H9 (cell line): ENCODE measurements around the gene OSBPL2. TPM values are rescaled to one million over a fixed set of nuclear protein-coding genes. Genes with fewer than 3 reads are reported as not detected.

ENCODE experiments used
- DNase-seq: peaks from one replicate; pipeline ENCODE4 v3.0.0-alpha.2; 2017
- H2AFZ ChIP-seq: one replicate; pipeline ENCODE4 v1.6.1; 2013; ENCODE audit warnings: mild to moderate bottlenecking, low read length, control low read depth, moderate library complexity
- H2AK5ac ChIP-seq: 2 replicates; pipeline ENCODE4 v1.6.1; 2013; ENCODE audit warnings: low read length, control low read depth, mixed read lengths; ENCODE audit not compliant: insufficient read length
- H2BK120ac ChIP-seq: one replicate; pipeline ENCODE4 v1.6.1; 2013; ENCODE audit warnings: low read depth, mild to moderate bottlenecking, low read length, control low read depth, inconsistent platforms; ENCODE audit not compliant: poor library complexity, severe bottlenecking
- H2BK12ac ChIP-seq: 2 replicates; pipeline ENCODE4 v1.6.1; 2013; ENCODE audit warnings: low read length, control low read depth, mixed read lengths, low read depth; ENCODE audit not compliant: insufficient read length
- H2BK15ac ChIP-seq: 2 replicates; pipeline ENCODE4 v1.6.1; 2013; ENCODE audit warnings: low read depth, low read length, control low read depth
- H2BK20ac ChIP-seq: one replicate; pipeline ENCODE4 v1.6.1; 2013; ENCODE audit warnings: low read depth, mild to moderate bottlenecking, low read length, control low read depth, inconsistent platforms; ENCODE audit not compliant: poor library complexity, severe bottlenecking
- H2BK5ac ChIP-seq: 2 replicates; pipeline ENCODE4 v1.6.1; 2013; ENCODE audit warnings: low read length, control low read depth, mixed read lengths; ENCODE audit not compliant: insufficient read length
- H3K14ac ChIP-seq: 2 replicates; pipeline ENCODE4 v1.6.1; 2013; ENCODE audit warnings: low read length, control low read depth; ENCODE audit not compliant: insufficient read depth
- H3K18ac ChIP-seq: 2 replicates; pipeline ENCODE4 v1.6.1; 2013; ENCODE audit warnings: low read depth, mild to moderate bottlenecking, mixed read lengths, low read length, control low read depth; ENCODE audit not compliant: insufficient read length
- H3K23ac ChIP-seq: 2 replicates; pipeline ENCODE4 v1.6.1; 2013; ENCODE audit warnings: low read length, control low read depth, mixed read lengths, low read depth; ENCODE audit not compliant: insufficient read length
- H3K23me2 ChIP-seq: 2 replicates; pipeline ENCODE4 v1.6.1; 2013; ENCODE audit warnings: low read depth, mild to moderate bottlenecking, mixed read lengths, low read length, control low read depth; ENCODE audit not compliant: insufficient read length, poor library complexity, severe bottlenecking
- H3K27ac ChIP-seq: 2 replicates; pipeline ENCODE4 v1.5.1; 2013; ENCODE audit warnings: low read length, control low read depth, mixed read lengths, low read depth; ENCODE audit not compliant: insufficient read length
- H3K27me3 ChIP-seq: 2 replicates; pipeline ENCODE4 v1.6.1; 2013; ENCODE audit warnings: low read length, control low read depth, inconsistent platforms; ENCODE audit not compliant: insufficient read depth
- H3K4ac ChIP-seq: 2 replicates; pipeline ENCODE4 v1.6.1; 2013; ENCODE audit warnings: low read depth, mild to moderate bottlenecking, control low read depth, inconsistent platforms, low read length, moderate library complexity
- H3K4me1 ChIP-seq: 2 replicates; pipeline ENCODE4 v1.6.1; 2013; ENCODE audit warnings: low read length, control low read depth, inconsistent platforms; ENCODE audit not compliant: insufficient read depth
- H3K4me2 ChIP-seq: 2 replicates; pipeline ENCODE4 v1.6.1; 2013; ENCODE audit warnings: low read length, control low read depth, mixed read lengths; ENCODE audit not compliant: insufficient read length, insufficient read depth
- H3K56ac ChIP-seq: 2 replicates; pipeline ENCODE4 v1.6.1; 2013; ENCODE audit warnings: low read depth, mild to moderate bottlenecking, mixed read lengths, low read length, control low read depth; ENCODE audit not compliant: insufficient read length
- H3K79me1 ChIP-seq: 2 replicates; pipeline ENCODE4 v1.6.1; 2013; ENCODE audit warnings: low read depth, mild to moderate bottlenecking, moderate library complexity, low read length, control low read depth, inconsistent platforms; ENCODE audit not compliant: insufficient read depth, poor library complexity, severe bottlenecking
- H3K79me2 ChIP-seq: 2 replicates; pipeline ENCODE4 v1.6.1; 2013; ENCODE audit warnings: low read length, control low read depth, inconsistent platforms; ENCODE audit not compliant: insufficient read depth
- H3K9ac ChIP-seq: 2 replicates; pipeline ENCODE4 v1.6.1; 2013; ENCODE audit warnings: low read length, control low read depth, mixed read lengths; ENCODE audit not compliant: insufficient read length; ENCODE audit errors: extremely low read depth
- H3K9me3 ChIP-seq: one replicate; pipeline ENCODE4 v1.6.1; 2013; ENCODE audit warnings: low read depth, low read length, inconsistent platforms; ENCODE audit not compliant: control insufficient read depth
- H3T11ph ChIP-seq: one replicate; pipeline ENCODE4 v1.6.1; 2013; ENCODE audit warnings: mild to moderate bottlenecking, low read length, control low read depth, inconsistent platforms
- H4K20me1 ChIP-seq: one replicate; pipeline ENCODE4 v1.6.1; 2013; ENCODE audit not compliant: control insufficient read depth, insufficient read length, insufficient read depth
- H4K5ac ChIP-seq: 2 replicates; pipeline ENCODE4 v1.6.1; 2013; ENCODE audit warnings: low read depth, mild to moderate bottlenecking, mixed read lengths, low read length, control low read depth; ENCODE audit not compliant: insufficient read length
- H4K8ac ChIP-seq: replicated peaks from 2 replicates; pipeline ENCODE4 v1.6.1; 2013; ENCODE audit warnings: low read length, control low read depth, mixed read lengths, low read depth; ENCODE audit not compliant: insufficient read length
- H4K91ac ChIP-seq: 2 replicates; pipeline ENCODE4 v1.6.1; 2013; ENCODE audit warnings: low read depth, mild to moderate bottlenecking, moderate library complexity, mixed read lengths, low read length, control low read depth; ENCODE audit not compliant: insufficient read length
- H3K27ac Mint-ChIP-seq, 3 experiments: 2 replicates in 2 of 3; 3 replicates in 1 of 3; pipeline ENCODE4 v1.8.0; 2020 to 2021; ENCODE audit warnings: mixed read lengths in 3 of 3, mild to moderate bottlenecking in 1 of 3, moderate library complexity in 1 of 3
- H3K27me3 Mint-ChIP-seq: 2 replicates; pipeline ENCODE4 v1.8.0; 2021; ENCODE audit warnings: low read depth, mild to moderate bottlenecking, moderate library complexity, mixed read lengths
- H3K36me3 Mint-ChIP-seq, 3 experiments: 2 replicates in 2 of 3; 3 replicates in 1 of 3; pipeline ENCODE4 v1.8.0; 2020 to 2021; ENCODE audit warnings: low read depth in 3 of 3, mixed read lengths in 3 of 3; ENCODE audit not compliant: insufficient read depth in 1 of 3
- H3K4me1 Mint-ChIP-seq, 2 experiments: 2 replicates each; pipeline ENCODE4 v1.8.0; 2020; ENCODE audit warnings: mixed read lengths in 2 of 2
- H3K4me3 Mint-ChIP-seq, 2 experiments: 2 replicates in 1 of 2; 3 replicates in 1 of 2; pipeline ENCODE4 v1.8.0; 2020 to 2021; ENCODE audit warnings: mild to moderate bottlenecking in 2 of 2, mixed read lengths in 2 of 2, moderate library complexity in 1 of 2
- H3K9me3 Mint-ChIP-seq, 2 experiments: 2 replicates in 1 of 2; 3 replicates in 1 of 2; pipeline ENCODE4 v1.8.0; 2020; ENCODE audit warnings: mild to moderate bottlenecking in 2 of 2, mixed read lengths in 2 of 2, moderate library complexity in 1 of 2
- WGBS: extraction: QIAGEN DNeasy Blood & Tissue Kit; methylation state at CpG from one replicate; pipeline ENCODE4 v1.1.7; 2013; ENCODE audit warnings: missing lambda C conversion rate, low lambda C conversion rate, mixed read lengths; ENCODE audit not compliant: insufficient read length; ENCODE audit errors: extremely low coverage; 5-methylcytosine and 5-hydroxymethylcytosine counted together
- total RNA-seq: library from RNA; stranded (reverse); gene quantifications from 2 replicates; pipeline ENCODE4 v1.2.1, GENCODE V29; 2021
- TF ChIP-seq, protein P1 (sequence below): fragments of 200-600 bp; sonication (generic); conservative IDR thresholded peaks from 3 replicates; pipeline ENCODE4 v1.8.0; 2021; ENCODE audit warnings: antibody characterized with exemption, mild to moderate bottlenecking

OSBPL2 gene
- total RNA-seq, 1 experiment from 2014 or later: 47.3 TPM

DNA sequence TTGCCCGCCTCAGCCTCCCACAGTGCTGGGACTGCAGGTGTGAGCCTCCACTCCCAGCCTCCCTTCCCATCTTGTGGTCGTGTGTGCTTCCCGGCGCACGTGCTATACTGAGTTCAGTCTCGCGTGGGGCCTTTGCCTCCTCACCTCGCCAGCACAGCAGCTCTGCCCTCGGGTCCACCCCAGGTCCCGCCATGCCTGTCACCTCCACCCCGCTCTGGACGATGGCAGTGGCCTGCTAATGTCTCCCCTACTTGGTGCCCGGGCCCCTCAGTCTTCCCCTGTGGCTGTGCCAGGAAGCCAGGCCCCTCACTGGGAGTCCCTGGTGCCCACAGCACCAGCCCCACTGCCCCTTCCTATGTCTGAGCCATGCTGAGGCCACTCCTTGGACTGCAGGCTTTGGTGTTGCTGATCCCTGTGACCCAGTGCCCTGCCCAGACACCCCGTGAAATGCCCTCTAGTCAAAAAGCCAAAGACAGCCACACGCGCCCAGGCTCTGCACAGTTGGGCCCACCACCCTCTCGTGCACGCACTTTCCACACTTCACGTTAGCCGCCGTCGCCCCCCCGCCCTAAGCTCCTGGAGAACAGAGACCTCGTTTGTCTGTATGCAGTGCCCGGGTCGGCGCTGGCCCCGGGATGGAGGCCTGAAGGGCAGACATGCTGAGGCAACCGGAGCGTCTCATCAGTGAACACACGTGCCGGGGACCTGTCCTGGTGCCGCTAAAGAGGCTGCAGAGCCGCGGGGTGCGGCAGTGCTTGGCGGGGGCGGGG is 32.5 kb upstream of the OSBPL2 start:
- Histone ChIP-seq H4K20me1 (no peaks in the 10 kb centered on the region), H3K23me2 (no peaks in the 10 kb centered on the region), H3K27ac (no peak overlapping the region), H2BK15ac (no peak overlapping the region), H3K23ac (no peak overlapping the region), H3K79me2 (no peaks in the 10 kb centered on the region), H2BK120ac (no peak overlapping the region), H4K5ac (no peak overlapping the region), H3K56ac (no peak overlapping the region), H3K4me1 (no peaks in the 10 kb centered on the region), H3K27me3 (no peaks in the 10 kb centered on the region), H2BK20ac (no peak overlapping the region), H3T11ph (no peak overlapping the region), H2AK5ac (no peak overlapping the region), H4K8ac (no peak overlapping the region), H3K9ac (no peak overlapping the region), H3K9me3 (no peaks in the 10 kb centered on the region), H2BK5ac (no peak overlapping the region), H3K79me1 (no peaks in the 10 kb centered on the region), H3K4me2 (no peak overlapping the region), H2BK12ac (no peak overlapping the region), H2AFZ (no peak overlapping the region), H3K18ac (no peak overlapping the region), H4K91ac (no peak overlapping the region), H3K4ac (no peak overlapping the region), H3K14ac (no peak overlapping the region; the same call in 1 of the 2 replicates)
- H3K27me3 Mint-ChIP-seq: no peaks in the 10 kb centered on the region
- peaks cover 8 to 24% (median 22%) of the 10 kb centered on the region in 3 experiments; a peak in 6 of 7 replicates for H3K36me3 Mint-ChIP-seq
- DNase-seq: no peak
- H3K9me3 Mint-ChIP-seq: no peaks in the 10 kb centered on the region
- H3K4me3 Mint-ChIP-seq: no peak overlapping the region
- WGBS: no CpG with 5 or more reads among the region's 38 CpGs
- H3K4me1 Mint-ChIP-seq: peaks cover 4 to 6% of the 10 kb centered on the region in 2 experiments
- TF ChIP-seq, protein P1, sequence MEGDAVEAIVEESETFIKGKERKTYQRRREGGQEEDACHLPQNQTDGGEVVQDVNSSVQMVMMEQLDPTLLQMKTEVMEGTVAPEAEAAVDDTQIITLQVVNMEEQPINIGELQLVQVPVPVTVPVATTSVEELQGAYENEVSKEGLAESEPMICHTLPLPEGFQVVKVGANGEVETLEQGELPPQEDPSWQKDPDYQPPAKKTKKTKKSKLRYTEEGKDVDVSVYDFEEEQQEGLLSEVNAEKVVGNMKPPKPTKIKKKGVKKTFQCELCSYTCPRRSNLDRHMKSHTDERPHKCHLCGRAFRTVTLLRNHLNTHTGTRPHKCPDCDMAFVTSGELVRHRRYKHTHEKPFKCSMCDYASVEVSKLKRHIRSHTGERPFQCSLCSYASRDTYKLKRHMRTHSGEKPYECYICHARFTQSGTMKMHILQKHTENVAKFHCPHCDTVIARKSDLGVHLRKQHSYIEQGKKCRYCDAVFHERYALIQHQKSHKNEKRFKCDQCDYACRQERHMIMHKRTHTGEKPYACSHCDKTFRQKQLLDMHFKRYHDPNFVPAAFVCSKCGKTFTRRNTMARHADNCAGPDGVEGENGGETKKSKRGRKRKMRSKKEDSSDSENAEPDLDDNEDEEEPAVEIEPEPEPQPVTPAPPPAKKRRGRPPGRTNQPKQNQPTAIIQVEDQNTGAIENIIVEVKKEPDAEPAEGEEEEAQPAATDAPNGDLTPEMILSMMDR: no peak
- H3K27ac Mint-ChIP-seq: peak overlapping the region in 1 of 3 experiments; percentile 87; a peak in 1 of 7 replicates
